H1 (cell line): Measurements from ENCODE around the gene NIM1K. TPM values are rescaled to one million over a fixed set of nuclear protein-coding genes. Genes with fewer than 3 reads are reported as not detected.

Experiments used
- CTCF ChIA-PET: fragments of 300-600 bp; sonication (Branson Sonifier 250); formaldehyde crosslinking; loops from one replicate; lab custom pipeline; 2021; ENCODE audit not compliant: partially characterized antibody; lab: Charles Lee
- POLR2A ChIA-PET: fragments of 300-600 bp; sonication (Branson Sonifier 250); formaldehyde crosslinking; loops from one replicate; lab custom pipeline; 2021; ENCODE audit warnings: inconsistent platforms; ENCODE audit not compliant: partially characterized antibody; lab: Charles Lee
- DNase-seq, 2 experiments: peaks; one replicate each; pipeline versions ENCODE4 v3.0.0 to v3.0.0-alpha.2; 2010 to 2022; ENCODE audit warnings: low spot score in 2 of 2, low read depth in 1 of 2, mixed read lengths in 1 of 2
- FAIRE-seq: peaks from 2 replicates; lab custom pipeline; 2011; peaks lifted over from hg19 to GRCh38; lab: Jason Lieb, UNC
- H2AFZ ChIP-seq: 2 replicates; pipeline ENCODE4 v1.8.1; 2012; ENCODE audit warnings: low read length, inconsistent platforms
- H2AK5ac ChIP-seq: 2 replicates; pipeline ENCODE4 v1.6.1; 2013; ENCODE audit warnings: low read depth, low read length
- H2BK120ac ChIP-seq: replicated peaks from 2 replicates; pipeline ENCODE3; 2013; ENCODE audit warnings: low read depth, low read length, inconsistent platforms
- H2BK12ac ChIP-seq: 2 replicates; pipeline ENCODE4 v1.6.1; 2013; ENCODE audit warnings: low read depth, low read length
- H2BK15ac ChIP-seq: 2 replicates; pipeline ENCODE4 v1.6.1; 2013; ENCODE audit warnings: low read length
- H2BK20ac ChIP-seq: 2 replicates; pipeline ENCODE4 v1.6.1; 2013; ENCODE audit warnings: low read length
- H2BK5ac ChIP-seq: 2 replicates; pipeline ENCODE4 v1.6.1; 2013; ENCODE audit warnings: low read depth, low read length
- H3K14ac ChIP-seq: 2 replicates; pipeline ENCODE4 v1.6.1; 2013; ENCODE audit warnings: inconsistent platforms; ENCODE audit not compliant: insufficient read length
- H3K18ac ChIP-seq: 2 replicates; pipeline ENCODE4 v1.6.1; 2013; ENCODE audit warnings: low read length; ENCODE audit errors: extremely low read depth
- H3K23ac ChIP-seq: 2 replicates; pipeline ENCODE4 v1.6.1; 2013; ENCODE audit warnings: inconsistent platforms; ENCODE audit not compliant: insufficient read length
- H3K23me2 ChIP-seq: 2 replicates; pipeline ENCODE4 v1.6.1; 2013; ENCODE audit warnings: low read depth, low read length
- H3K27ac ChIP-seq: 2 replicates; pipeline ENCODE4 v1.6.1; 2011; ENCODE audit warnings: low read depth, low read length, inconsistent platforms
- H3K27me3 ChIP-seq, 4 experiments: replicated peaks in 1 of 4; 1 replicate in 1 of 4; 2 replicates in 3 of 4; pipeline versions ENCODE4 v1.6.1 to v1.8.1; 2011 to 2013; ENCODE audit warnings: low read length in 3 of 4, mild to moderate bottlenecking in 3 of 4, inconsistent platforms in 2 of 4, mixed read lengths in 2 of 4, moderate library complexity in 1 of 4; ENCODE audit not compliant: control insufficient read depth in 3 of 4, insufficient read depth in 3 of 4; ENCODE audit errors: extremely low read depth in 1 of 4
- H3K36me3 ChIP-seq, 4 experiments: 2 replicates each; pipeline versions ENCODE4 v1.6.1 to v1.8.1; 2011 to 2013; ENCODE audit warnings: mild to moderate bottlenecking in 4 of 4, low read length in 3 of 4, moderate library complexity in 2 of 4, control low read depth in 1 of 4, inconsistent platforms in 1 of 4; ENCODE audit not compliant: insufficient read depth in 4 of 4, control insufficient read depth in 2 of 4
- H3K4ac ChIP-seq: replicated peaks from 2 replicates; pipeline ENCODE3; 2013; ENCODE audit warnings: low read length, low read depth, mixed read lengths, inconsistent platforms; ENCODE audit not compliant: insufficient read length
- H3K4me1 ChIP-seq, 4 experiments: replicated peaks in 1 of 4; 1 replicate in 1 of 4; 2 replicates in 3 of 4; pipeline versions ENCODE4 v1.6.1 to v1.8.1; 2011 to 2013; ENCODE audit warnings: low read length in 3 of 4, inconsistent platforms in 2 of 4, mixed read lengths in 1 of 4; ENCODE audit not compliant: insufficient read depth in 4 of 4, control insufficient read depth in 3 of 4
- H3K4me2 ChIP-seq, 2 experiments: 2 replicates each; pipeline versions ENCODE4 v1.6.1 to v1.8.1; 2011 to 2013; ENCODE audit warnings: low read depth in 2 of 2, low read length in 2 of 2, control low read depth in 1 of 2, inconsistent platforms in 1 of 2, mild to moderate bottlenecking in 1 of 2; ENCODE audit not compliant: insufficient read depth in 1 of 2
- H3K4me3 ChIP-seq, 4 experiments: fragments of 200-600, 300-600 bp in 1 of 4; sonication (generic), shearing (Covaris generic), sonication (Bioruptor Twin) in 1 of 4; 2 replicates each; pipeline versions ENCODE4 v1.5.1 to v1.8.1; 2011 to 2016; ENCODE audit warnings: low read length in 4 of 4, low read depth in 3 of 4, control low read depth in 2 of 4, inconsistent platforms in 2 of 4, mild to moderate bottlenecking in 2 of 4, mixed read lengths in 1 of 4, moderate library complexity in 1 of 4; ENCODE audit not compliant: insufficient read depth in 2 of 4; ENCODE audit errors: extremely low read depth in 1 of 4
- H3K56ac ChIP-seq: replicated peaks from 2 replicates; pipeline ENCODE3; 2013; ENCODE audit warnings: low read depth, mild to moderate bottlenecking, mixed read lengths, low read length, inconsistent platforms; ENCODE audit not compliant: insufficient read length
- H3K79me1 ChIP-seq: 2 replicates; pipeline ENCODE4 v1.6.1; 2013; ENCODE audit warnings: low read depth, low read length, control low read depth
- H3K79me2 ChIP-seq, 2 experiments: 2 replicates each; pipeline versions ENCODE4 v1.6.1 to v1.8.1; 2012 to 2013; ENCODE audit warnings: low read length in 2 of 2, mild to moderate bottlenecking in 2 of 2, inconsistent platforms in 1 of 2; ENCODE audit not compliant: insufficient read depth in 2 of 2, control insufficient read depth in 1 of 2
- H3K9ac ChIP-seq, 4 experiments: replicated peaks in 1 of 4; 1 replicate in 1 of 4; 2 replicates in 3 of 4; pipeline versions ENCODE4 v1.6.1 to v1.8.1; 2011 to 2013; ENCODE audit warnings: low read depth in 3 of 4, low read length in 3 of 4, control low read depth in 2 of 4, mild to moderate bottlenecking in 2 of 4, moderate library complexity in 2 of 4, inconsistent platforms in 1 of 4; ENCODE audit errors: extremely low read depth in 1 of 4
- H3K9me3 ChIP-seq, 2 experiments: 2 replicates each; pipeline versions ENCODE4 v1.6.1 to v1.8.1; 2012 to 2013; ENCODE audit warnings: mild to moderate bottlenecking in 2 of 2, moderate library complexity in 2 of 2, control low read depth in 1 of 2, inconsistent platforms in 1 of 2, low read depth in 1 of 2, low read length in 1 of 2, mixed read lengths in 1 of 2; ENCODE audit not compliant: insufficient read depth in 2 of 2
- H4K20me1 ChIP-seq, 2 experiments: replicated peaks in 1 of 2; 2 replicates each; pipeline versions ENCODE3 to v1.8.1; 2011 to 2013; ENCODE audit warnings: inconsistent platforms in 2 of 2, low read length in 2 of 2, mild to moderate bottlenecking in 1 of 2; ENCODE audit not compliant: insufficient read depth in 2 of 2, control insufficient read depth in 1 of 2
- H4K5ac ChIP-seq: 2 replicates; pipeline ENCODE4 v1.6.1; 2013; ENCODE audit warnings: low read length, low read depth, mixed read lengths, inconsistent platforms; ENCODE audit not compliant: insufficient read length
- H4K8ac ChIP-seq: 2 replicates; pipeline ENCODE4 v1.8.0; 2013; ENCODE audit warnings: mild to moderate bottlenecking, moderate library complexity, low read length, inconsistent platforms; ENCODE audit not compliant: insufficient read depth; ENCODE audit errors: extremely low read depth
- H4K91ac ChIP-seq: replicated peaks from 2 replicates; pipeline ENCODE3; 2013; ENCODE audit warnings: low read length, mixed read lengths, inconsistent platforms; ENCODE audit not compliant: insufficient read length
- BACH1 ChIP-seq: IDR thresholded peaks from 2 replicates; pipeline ENCODE4 v1.6.1; 2012; ENCODE audit warnings: low read length, improper control_type of control experiment
- CEBPB ChIP-seq: IDR thresholded peaks from 2 replicates; pipeline ENCODE4 v1.6.1; 2012; ENCODE audit warnings: low read depth, low read length
- CTBP2 ChIP-seq: IDR thresholded peaks from 2 replicates; pipeline ENCODE4 v1.7.0; 2011; ENCODE audit warnings: borderline replicate concordance, mild to moderate bottlenecking, moderate library complexity, mixed read lengths, low read length; ENCODE audit not compliant: insufficient read depth, insufficient read length
- EGR1 ChIP-seq: IDR thresholded peaks from 2 replicates; pipeline ENCODE4 v1.6.1; 2011; ENCODE audit warnings: low read depth, low read length, borderline replicate concordance
- HDAC6 ChIP-seq: IDR thresholded peaks from one replicate; pipeline ENCODE4 v1.7.1; 2012; ENCODE audit warnings: low read depth, mild to moderate bottlenecking, inconsistent platforms, low read length, moderate library complexity
- KDM5A ChIP-seq: fragments of 200-600 bp; IDR thresholded peaks from 2 replicates; pipeline ENCODE4 v1.7.1; 2012; ENCODE audit warnings: mild to moderate bottlenecking, low read length, inconsistent platforms, mixed read lengths
- PHF8 ChIP-seq: fragments of 200-600 bp; sonication (generic); conservative IDR thresholded peaks from 2 replicates; pipeline ENCODE4 v1.7.1; 2012; ENCODE audit warnings: low read depth, mild to moderate bottlenecking, inconsistent platforms, low read length, moderate library complexity
- RNF2 ChIP-seq: fragments of 200-900, 300-1000 bp; sonication (generic); IDR thresholded peaks from 2 replicates; pipeline ENCODE4 v1.7.1; 2016; ENCODE audit warnings: borderline replicate concordance, low read depth, mild to moderate bottlenecking, antibody characterized with exemption, low read length; ENCODE audit not compliant: poor library complexity, severe bottlenecking; ENCODE audit errors: missing control alignments
- SIX5 ChIP-seq: IDR thresholded peaks from 2 replicates; pipeline ENCODE4 v1.6.1; 2011; ENCODE audit warnings: mild to moderate bottlenecking, low read depth, low read length
- SP4 ChIP-seq: IDR thresholded peaks from 2 replicates; pipeline ENCODE4 v1.6.1; 2012; ENCODE audit warnings: low read length, inconsistent platforms
- SUZ12 ChIP-seq: fragments of 200-600 bp; sonication (generic); IDR thresholded peaks from 2 replicates; pipeline ENCODE4 v1.6.1; 2012; ENCODE audit warnings: mild to moderate bottlenecking, inconsistent platforms, low read length, moderate library complexity, mixed read lengths
- TAF1 ChIP-seq: IDR thresholded peaks from 2 replicates; pipeline ENCODE4 v1.6.1; 2011; ENCODE audit warnings: mild to moderate bottlenecking, low read depth, low read length
- WGBS, 2 experiments: shearing (Covaris generic) in 1 of 2; methylation state at CpG; one replicate each; pipeline versions ENCODE4 v1.1.6 to v1.1.7; 2013 to 2015; ENCODE audit warnings: low lambda C conversion rate in 2 of 2, mixed read lengths in 2 of 2, inconsistent platforms in 1 of 2, low coverage in 1 of 2, missing lambda C conversion rate in 1 of 2; ENCODE audit not compliant: insufficient replicate concordance in 2 of 2, insufficient coverage in 1 of 2, insufficient read length in 1 of 2; ENCODE audit errors: extremely low coverage in 1 of 2, missing lambda C conversion rate in 1 of 2; 5-methylcytosine and 5-hydroxymethylcytosine counted together
- polyA plus RNA-seq, 7 experiments: library from polyadenylated mRNA; depleted of rRNA in 3 of 7; stranded (reverse) in 5 of 7; unstranded in 2 of 7; fragments of >200 nt in 5 of 7; fragments of 200-250 nt in 2 of 7; gene quantifications; 1 replicate in 5 of 7; 2 replicates in 1 of 7; 4 replicates in 1 of 7; pipeline versions ENCODE4 v1.2.1 to v1.2.3, GENCODE V29; 2011 to 2013; ENCODE audit warnings: missing spikeins in 2 of 7, mixed read lengths in 2 of 7
- total RNA-seq: library from RNA; stranded (reverse); fragmentation: NEBNext Ultra II Directional; extraction: Animal tissue kit (Norgen Biotek cat#: 25700); gene quantifications from 2 replicates; pipeline ENCODE4 v1.2.1, GENCODE V29; 2021

Gene NIM1K
- total and polyA plus RNA-seq, 2 of the 8 experiments (the other 6 are each of a cell fraction or from before 2014, with no cell fraction given): not detected

GRCh38 chr5:43209833-43210232, 17.8 kb downstream of the NIM1K start:
- TF ChIP-seq KDM5A: no peak
- no peak for TF ChIP-seq RNF2
- TF ChIP-seq BACH1: no peak
- TF ChIP-seq PHF8: no peak
- no peak for TF ChIP-seq SIX5
- no peak for TF ChIP-seq HDAC6
- TF ChIP-seq SUZ12: no peak
- TF ChIP-seq CEBPB: no peak
- no peak for TF ChIP-seq SP4
- TF ChIP-seq CTBP2: no peak
- TF ChIP-seq EGR1: no peak
- TF ChIP-seq TAF1: no peak
- Histone ChIP-seq H3K4ac (no peak overlapping the region), H3K23me2 (no peaks in the 10 kb centered on the region), H3K14ac (no peak overlapping the region), H4K20me1 (no peaks in the 10 kb centered on the region), H3K56ac (no peak overlapping the region), H2BK15ac (no peak overlapping the region), H4K8ac (no peak overlapping the region), H2BK12ac (no peak overlapping the region), H3K18ac (no peak overlapping the region), H2BK5ac (no peak overlapping the region), H3K79me2 (no peaks in the 10 kb centered on the region), H4K5ac (no peak overlapping the region), H3K9ac (no peak overlapping the region; a peak in 1 of 7 replicates), H3K79me1 (no peaks in the 10 kb centered on the region), H3K36me3 (no peaks in the 10 kb centered on the region), H4K91ac (no peak overlapping the region), H3K4me2 (no peak overlapping the region; a peak in 1 of 4 replicates), H2AFZ (no peak overlapping the region; the same call in 1 of the 2 replicates), H3K4me3 (no peak overlapping the region), H3K23ac (no peak overlapping the region), H2BK20ac (no peak overlapping the region), H3K4me1 (peaks cover 0 to 4% (median under 1%) of the 10 kb centered on the region in 4 experiments; a peak in 3 of 7 replicates), H2BK120ac (no peak overlapping the region), H2AK5ac (no peak overlapping the region), H3K27me3 (no peaks in the 10 kb centered on the region), H3K27ac (no peak overlapping the region), H3K9me3 (no peaks in the 10 kb centered on the region)
- WGBS, 2 experiments: 80% methylated on average over 5 of the region's 5 CpGs; no CpG with 5 or more reads in 1 of the 2 experiments
- FAIRE-seq (no peak), DNase-seq (no peak)
- ChIA-PET POLR2A (interaction anchor here (1.7 kb wide), 1 partner anchor 89 kb away, joined by 4 read pairs; the partner anchor contains the start of gene ZNF131), CTCF (interaction anchor here (0.7 to 1.4 kb wide), 2 partner anchors 13 to 180 kb away, joined by 3 read pairs; no protein-coding TSS in a partner anchor)
